HEK293 (cell line): Measurements from ENCODE around the gene LANCL2.

Experiments
- MZF1 ChIP-seq: fragments of 450-650 bp; formaldehyde crosslinking; IDR thresholded peaks from 2 replicates; pipeline ENCODE4 v1.5.1; 2017; ENCODE audit warnings: missing biosample characterization, missing genetic modification characterization, borderline replicate concordance
- SCRT1 ChIP-seq: fragments of 450-650 bp; formaldehyde crosslinking; IDR thresholded peaks from 2 replicates; pipeline ENCODE4 v1.5.1; 2016; ENCODE audit warnings: missing biosample characterization, missing genetic modification characterization, borderline replicate concordance
- YY1 ChIP-seq: fragments of 450-650 bp; formaldehyde crosslinking; IDR thresholded peaks from 2 replicates; pipeline ENCODE4 v1.5.1; 2018; ENCODE audit warnings: missing biosample characterization, missing genetic modification characterization
- ZNF274 ChIP-seq, 2 experiments: fragments of 200-500 bp in 1 of 2; fragments of 450-650 bp in 1 of 2; sonication (Bioruptor generic) in 1 of 2; formaldehyde crosslinking in 1 of 2; IDR thresholded peaks; 2 replicates each; pipeline versions ENCODE4 v1.5.1 to v1.6.1; 2014 to 2016; ENCODE audit warnings: borderline replicate concordance in 1 of 2, inconsistent platforms in 1 of 2, low read length in 1 of 2, missing biosample characterization in 1 of 2, missing genetic modification characterization in 1 of 2
- ZNF404 ChIP-seq: fragments of 450-650 bp; formaldehyde crosslinking; IDR thresholded peaks from 2 replicates; pipeline ENCODE4 v1.5.1; 2017; ENCODE audit warnings: missing biosample characterization, missing genetic modification characterization
- TF ChIP-seq, protein P1 (sequence below): fragments of 450-650 bp; formaldehyde crosslinking; IDR thresholded peaks from 2 replicates; pipeline ENCODE4 v1.5.1; 2016; ENCODE audit warnings: missing biosample characterization, missing genetic modification characterization
- TF ChIP-seq, protein P2 (sequence below): fragments of 450-650 bp; formaldehyde crosslinking; IDR thresholded peaks from 2 replicates; pipeline ENCODE4 v1.5.1; 2016; ENCODE audit warnings: missing biosample characterization, missing genetic modification characterization
- TF ChIP-seq, protein P3 (sequence below): fragments of 450-650 bp; formaldehyde crosslinking; IDR thresholded peaks from 2 replicates; pipeline ENCODE4 v1.5.1; 2016; ENCODE audit warnings: missing biosample characterization, missing genetic modification characterization
- TF ChIP-seq, protein P4 (sequence below): fragments of 450-650 bp; formaldehyde crosslinking; IDR thresholded peaks from 2 replicates; pipeline ENCODE4 v1.5.1; 2016; ENCODE audit warnings: missing biosample characterization, missing genetic modification characterization
- TF ChIP-seq, protein P5 (sequence below): fragments of 450-650 bp; formaldehyde crosslinking; IDR thresholded peaks from 2 replicates; pipeline ENCODE4 v1.5.1; 2016; ENCODE audit warnings: missing biosample characterization, missing genetic modification characterization
- TF ChIP-seq, protein P6 (sequence below): fragments of 450-650 bp; formaldehyde crosslinking; IDR thresholded peaks from 2 replicates; pipeline ENCODE4 v1.5.1; 2016; ENCODE audit warnings: missing biosample characterization, missing genetic modification characterization
- TF ChIP-seq, protein P7 (sequence below): fragments of 450-650 bp; formaldehyde crosslinking; IDR thresholded peaks from 2 replicates; pipeline ENCODE4; 2016; ENCODE audit warnings: missing biosample characterization, missing genetic modification characterization
- TF ChIP-seq, protein P8 (sequence below): sonication (generic); formaldehyde crosslinking; IDR thresholded peaks from 2 replicates; pipeline ENCODE4 v1.8.1; 2022; ENCODE audit warnings: mild to moderate bottlenecking, moderate library complexity, missing genetic modification reagents
- TF ChIP-seq, protein P9 (sequence below): fragments of 450-650 bp; formaldehyde crosslinking; IDR thresholded peaks from 2 replicates; pipeline ENCODE4 v1.5.1; 2017; ENCODE audit warnings: missing biosample characterization, mild to moderate bottlenecking, missing genetic modification characterization, moderate library complexity

DNA sequence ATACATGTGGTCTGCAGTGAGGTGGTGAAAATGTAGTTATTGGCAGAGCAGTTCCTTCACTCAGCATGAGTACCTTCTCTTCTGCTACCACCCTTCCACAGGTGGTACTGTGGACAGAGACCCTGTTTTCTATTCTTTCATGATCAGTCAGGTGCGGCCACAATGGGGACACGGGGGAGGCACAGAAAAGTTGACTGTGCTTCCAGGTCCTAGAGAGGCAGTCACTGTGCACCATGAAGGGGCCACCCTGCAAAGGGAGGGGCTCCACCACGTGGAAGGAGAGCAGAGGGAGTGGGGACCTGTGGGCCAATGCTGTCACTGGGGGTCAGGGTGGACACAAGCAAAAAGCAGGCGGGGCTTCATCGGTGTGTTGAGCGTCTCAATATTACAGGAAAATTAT is 3.6 kb upstream of the LANCL2 start:
- TF ChIP-seq SCRT1 (tag by site-specific recombination) (no peak), ZNF274 (IDR thresholded peaks at IDR 0.05; ENCODE audit: low read length) (no peak), ZNF274 (tag by site-specific recombination; IDR thresholded peaks at IDR 0.05; ENCODE audit: borderline replicate concordance) (no peak), ZNF404 (no peak), MZF1 (tag by site-specific recombination) (no peak), YY1 (no peak)
- TF ChIP-seq, protein P1, sequence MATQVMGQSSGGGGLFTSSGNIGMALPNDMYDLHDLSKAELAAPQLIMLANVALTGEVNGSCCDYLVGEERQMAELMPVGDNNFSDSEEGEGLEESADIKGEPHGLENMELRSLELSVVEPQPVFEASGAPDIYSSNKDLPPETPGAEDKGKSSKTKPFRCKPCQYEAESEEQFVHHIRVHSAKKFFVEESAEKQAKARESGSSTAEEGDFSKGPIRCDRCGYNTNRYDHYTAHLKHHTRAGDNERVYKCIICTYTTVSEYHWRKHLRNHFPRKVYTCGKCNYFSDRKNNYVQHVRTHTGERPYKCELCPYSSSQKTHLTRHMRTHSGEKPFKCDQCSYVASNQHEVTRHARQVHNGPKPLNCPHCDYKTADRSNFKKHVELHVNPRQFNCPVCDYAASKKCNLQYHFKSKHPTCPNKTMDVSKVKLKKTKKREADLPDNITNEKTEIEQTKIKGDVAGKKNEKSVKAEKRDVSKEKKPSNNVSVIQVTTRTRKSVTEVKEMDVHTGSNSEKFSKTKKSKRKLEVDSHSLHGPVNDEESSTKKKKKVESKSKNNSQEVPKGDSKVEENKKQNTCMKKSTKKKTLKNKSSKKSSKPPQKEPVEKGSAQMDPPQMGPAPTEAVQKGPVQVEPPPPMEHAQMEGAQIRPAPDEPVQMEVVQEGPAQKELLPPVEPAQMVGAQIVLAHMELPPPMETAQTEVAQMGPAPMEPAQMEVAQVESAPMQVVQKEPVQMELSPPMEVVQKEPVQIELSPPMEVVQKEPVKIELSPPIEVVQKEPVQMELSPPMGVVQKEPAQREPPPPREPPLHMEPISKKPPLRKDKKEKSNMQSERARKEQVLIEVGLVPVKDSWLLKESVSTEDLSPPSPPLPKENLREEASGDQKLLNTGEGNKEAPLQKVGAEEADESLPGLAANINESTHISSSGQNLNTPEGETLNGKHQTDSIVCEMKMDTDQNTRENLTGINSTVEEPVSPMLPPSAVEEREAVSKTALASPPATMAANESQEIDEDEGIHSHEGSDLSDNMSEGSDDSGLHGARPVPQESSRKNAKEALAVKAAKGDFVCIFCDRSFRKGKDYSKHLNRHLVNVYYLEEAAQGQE (tag by site-specific recombination): no peak
- TF ChIP-seq, protein P2, sequence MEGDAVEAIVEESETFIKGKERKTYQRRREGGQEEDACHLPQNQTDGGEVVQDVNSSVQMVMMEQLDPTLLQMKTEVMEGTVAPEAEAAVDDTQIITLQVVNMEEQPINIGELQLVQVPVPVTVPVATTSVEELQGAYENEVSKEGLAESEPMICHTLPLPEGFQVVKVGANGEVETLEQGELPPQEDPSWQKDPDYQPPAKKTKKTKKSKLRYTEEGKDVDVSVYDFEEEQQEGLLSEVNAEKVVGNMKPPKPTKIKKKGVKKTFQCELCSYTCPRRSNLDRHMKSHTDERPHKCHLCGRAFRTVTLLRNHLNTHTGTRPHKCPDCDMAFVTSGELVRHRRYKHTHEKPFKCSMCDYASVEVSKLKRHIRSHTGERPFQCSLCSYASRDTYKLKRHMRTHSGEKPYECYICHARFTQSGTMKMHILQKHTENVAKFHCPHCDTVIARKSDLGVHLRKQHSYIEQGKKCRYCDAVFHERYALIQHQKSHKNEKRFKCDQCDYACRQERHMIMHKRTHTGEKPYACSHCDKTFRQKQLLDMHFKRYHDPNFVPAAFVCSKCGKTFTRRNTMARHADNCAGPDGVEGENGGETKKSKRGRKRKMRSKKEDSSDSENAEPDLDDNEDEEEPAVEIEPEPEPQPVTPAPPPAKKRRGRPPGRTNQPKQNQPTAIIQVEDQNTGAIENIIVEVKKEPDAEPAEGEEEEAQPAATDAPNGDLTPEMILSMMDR (tag by site-specific recombination): no peak
- TF ChIP-seq, protein P3, sequence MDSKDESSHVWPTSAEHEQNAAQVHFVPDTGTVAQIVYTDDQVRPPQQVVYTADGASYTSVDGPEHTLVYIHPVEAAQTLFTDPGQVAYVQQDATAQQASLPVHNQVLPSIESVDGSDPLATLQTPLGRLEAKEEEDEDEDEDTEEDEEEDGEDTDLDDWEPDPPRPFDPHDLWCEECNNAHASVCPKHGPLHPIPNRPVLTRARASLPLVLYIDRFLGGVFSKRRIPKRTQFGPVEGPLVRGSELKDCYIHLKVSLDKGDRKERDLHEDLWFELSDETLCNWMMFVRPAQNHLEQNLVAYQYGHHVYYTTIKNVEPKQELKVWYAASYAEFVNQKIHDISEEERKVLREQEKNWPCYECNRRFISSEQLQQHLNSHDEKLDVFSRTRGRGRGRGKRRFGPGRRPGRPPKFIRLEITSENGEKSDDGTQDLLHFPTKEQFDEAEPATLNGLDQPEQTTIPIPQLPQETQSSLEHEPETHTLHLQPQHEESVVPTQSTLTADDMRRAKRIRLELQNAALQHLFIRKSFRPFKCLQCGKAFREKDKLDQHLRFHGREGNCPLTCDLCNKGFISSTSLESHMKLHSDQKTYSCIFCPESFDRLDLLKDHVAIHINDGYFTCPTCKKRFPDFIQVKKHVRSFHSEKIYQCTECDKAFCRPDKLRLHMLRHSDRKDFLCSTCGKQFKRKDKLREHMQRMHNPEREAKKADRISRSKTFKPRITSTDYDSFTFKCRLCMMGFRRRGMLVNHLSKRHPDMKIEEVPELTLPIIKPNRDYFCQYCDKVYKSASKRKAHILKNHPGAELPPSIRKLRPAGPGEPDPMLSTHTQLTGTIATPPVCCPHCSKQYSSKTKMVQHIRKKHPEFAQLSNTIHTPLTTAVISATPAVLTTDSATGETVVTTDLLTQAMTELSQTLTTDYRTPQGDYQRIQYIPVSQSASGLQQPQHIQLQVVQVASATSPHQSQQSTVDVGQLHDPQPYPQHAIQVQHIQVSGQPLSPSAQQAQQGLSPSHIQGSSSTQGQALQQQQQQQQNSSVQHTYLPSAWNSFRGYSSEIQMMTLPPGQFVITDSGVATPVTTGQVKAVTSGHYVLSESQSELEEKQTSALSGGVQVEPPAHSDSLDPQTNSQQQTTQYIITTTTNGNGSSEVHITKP (tag by site-specific recombination): no peak
- TF ChIP-seq, protein P4, sequence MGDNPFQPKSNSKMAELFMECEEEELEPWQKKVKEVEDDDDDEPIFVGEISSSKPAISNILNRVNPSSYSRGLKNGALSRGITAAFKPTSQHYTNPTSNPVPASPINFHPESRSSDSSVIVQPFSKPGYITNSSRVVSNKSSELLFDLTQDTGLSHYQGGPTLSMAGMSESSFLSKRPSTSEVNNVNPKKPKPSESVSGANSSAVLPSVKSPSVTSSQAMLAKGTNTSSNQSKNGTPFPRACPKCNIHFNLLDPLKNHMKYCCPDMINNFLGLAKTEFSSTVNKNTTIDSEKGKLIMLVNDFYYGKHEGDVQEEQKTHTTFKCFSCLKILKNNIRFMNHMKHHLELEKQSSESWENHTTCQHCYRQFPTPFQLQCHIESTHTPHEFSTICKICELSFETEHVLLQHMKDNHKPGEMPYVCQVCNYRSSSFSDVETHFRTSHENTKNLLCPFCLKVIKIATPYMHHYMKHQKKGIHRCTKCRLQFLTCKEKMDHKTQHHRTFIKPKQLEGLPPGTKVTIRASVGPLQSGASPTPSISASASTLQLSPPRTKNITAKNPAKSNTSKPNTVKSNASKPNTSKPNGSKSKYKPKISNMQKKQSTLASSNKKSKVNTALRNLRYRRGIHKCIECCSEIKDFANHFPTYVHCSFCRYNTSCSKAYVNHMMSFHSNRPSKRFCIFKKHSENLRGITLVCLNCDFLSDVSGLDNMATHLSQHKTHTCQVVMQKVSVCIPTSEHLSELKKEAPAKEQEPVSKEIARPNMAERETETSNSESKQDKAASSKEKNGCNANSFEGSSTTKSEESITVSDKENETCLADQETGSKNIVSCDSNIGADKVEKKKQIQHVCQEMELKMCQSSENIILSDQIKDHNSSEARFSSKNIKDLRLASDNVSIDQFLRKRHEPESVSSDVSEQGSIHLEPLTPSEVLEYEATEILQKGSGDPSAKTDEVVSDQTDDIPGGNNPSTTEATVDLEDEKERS: no peak
- TF ChIP-seq, protein P5, sequence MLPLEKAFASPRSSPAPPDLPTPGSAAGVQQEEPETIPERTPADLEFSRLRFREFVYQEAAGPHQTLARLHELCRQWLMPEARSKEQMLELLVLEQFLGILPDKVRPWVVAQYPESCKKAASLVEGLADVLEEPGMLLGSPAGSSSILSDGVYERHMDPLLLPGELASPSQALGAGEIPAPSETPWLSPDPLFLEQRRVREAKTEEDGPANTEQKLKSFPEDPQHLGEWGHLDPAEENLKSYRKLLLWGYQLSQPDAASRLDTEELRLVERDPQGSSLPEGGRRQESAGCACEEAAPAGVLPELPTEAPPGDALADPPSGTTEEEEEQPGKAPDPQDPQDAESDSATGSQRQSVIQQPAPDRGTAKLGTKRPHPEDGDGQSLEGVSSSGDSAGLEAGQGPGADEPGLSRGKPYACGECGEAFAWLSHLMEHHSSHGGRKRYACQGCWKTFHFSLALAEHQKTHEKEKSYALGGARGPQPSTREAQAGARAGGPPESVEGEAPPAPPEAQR: no peak
- TF ChIP-seq, protein P6, sequence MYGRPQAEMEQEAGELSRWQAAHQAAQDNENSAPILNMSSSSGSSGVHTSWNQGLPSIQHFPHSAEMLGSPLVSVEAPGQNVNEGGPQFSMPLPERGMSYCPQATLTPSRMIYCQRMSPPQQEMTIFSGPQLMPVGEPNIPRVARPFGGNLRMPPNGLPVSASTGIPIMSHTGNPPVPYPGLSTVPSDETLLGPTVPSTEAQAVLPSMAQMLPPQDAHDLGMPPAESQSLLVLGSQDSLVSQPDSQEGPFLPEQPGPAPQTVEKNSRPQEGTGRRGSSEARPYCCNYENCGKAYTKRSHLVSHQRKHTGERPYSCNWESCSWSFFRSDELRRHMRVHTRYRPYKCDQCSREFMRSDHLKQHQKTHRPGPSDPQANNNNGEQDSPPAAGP (tag by site-specific recombination): no peak
- TF ChIP-seq, protein P7, sequence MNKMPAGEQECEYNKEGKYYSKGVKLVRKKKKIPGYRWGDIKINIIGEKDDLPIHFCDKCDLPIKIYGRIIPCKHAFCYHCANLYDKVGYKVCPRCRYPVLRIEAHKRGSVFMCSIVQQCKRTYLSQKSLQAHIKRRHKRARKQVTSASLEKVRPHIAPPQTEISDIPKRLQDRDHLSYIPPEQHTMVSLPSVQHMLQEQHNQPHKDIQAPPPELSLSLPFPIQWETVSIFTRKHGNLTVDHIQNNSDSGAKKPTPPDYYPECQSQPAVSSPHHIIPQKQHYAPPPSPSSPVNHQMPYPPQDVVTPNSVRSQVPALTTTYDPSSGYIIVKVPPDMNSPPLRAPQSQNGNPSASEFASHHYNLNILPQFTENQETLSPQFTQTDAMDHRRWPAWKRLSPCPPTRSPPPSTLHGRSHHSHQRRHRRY (tag by site-specific recombination): no peak
- TF ChIP-seq, protein P8, sequence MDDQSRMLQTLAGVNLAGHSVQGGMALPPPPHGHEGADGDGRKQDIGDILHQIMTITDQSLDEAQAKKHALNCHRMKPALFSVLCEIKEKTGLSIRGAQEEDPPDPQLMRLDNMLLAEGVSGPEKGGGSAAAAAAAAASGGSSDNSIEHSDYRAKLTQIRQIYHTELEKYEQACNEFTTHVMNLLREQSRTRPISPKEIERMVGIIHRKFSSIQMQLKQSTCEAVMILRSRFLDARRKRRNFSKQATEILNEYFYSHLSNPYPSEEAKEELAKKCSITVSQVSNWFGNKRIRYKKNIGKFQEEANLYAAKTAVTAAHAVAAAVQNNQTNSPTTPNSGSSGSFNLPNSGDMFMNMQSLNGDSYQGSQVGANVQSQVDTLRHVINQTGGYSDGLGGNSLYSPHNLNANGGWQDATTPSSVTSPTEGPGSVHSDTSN (CRISPR knock-in tag): no peak
- TF ChIP-seq, protein P9, sequence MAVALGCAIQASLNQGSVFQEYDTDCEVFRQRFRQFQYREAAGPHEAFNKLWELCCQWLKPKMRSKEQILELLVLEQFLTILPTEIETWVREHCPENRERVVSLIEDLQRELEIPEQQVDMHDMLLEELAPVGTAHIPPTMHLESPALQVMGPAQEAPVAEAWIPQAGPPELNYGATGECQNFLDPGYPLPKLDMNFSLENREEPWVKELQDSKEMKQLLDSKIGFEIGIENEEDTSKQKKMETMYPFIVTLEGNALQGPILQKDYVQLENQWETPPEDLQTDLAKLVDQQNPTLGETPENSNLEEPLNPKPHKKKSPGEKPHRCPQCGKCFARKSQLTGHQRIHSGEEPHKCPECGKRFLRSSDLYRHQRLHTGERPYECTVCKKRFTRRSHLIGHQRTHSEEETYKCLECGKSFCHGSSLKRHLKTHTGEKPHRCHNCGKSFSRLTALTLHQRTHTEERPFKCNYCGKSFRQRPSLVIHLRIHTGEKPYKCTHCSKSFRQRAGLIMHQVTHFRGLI (tag by site-specific recombination): no peak
